NOMO-1 treated with DMSO at 0.1 percent for 48 hours (cell line): ENCODE results near the gene NEURL1.
A peak's percentile ranks its signal among the peaks of the same experiment; 100 is the strongest.

ENCODE experiments used
- DNase-seq: peaks from one replicate; lab custom pipeline; 2025; ENCODE audit not compliant: unreplicated experiment; lab: John Stamatoyannopoulos, UW

NEURL1 gene

DNA sequence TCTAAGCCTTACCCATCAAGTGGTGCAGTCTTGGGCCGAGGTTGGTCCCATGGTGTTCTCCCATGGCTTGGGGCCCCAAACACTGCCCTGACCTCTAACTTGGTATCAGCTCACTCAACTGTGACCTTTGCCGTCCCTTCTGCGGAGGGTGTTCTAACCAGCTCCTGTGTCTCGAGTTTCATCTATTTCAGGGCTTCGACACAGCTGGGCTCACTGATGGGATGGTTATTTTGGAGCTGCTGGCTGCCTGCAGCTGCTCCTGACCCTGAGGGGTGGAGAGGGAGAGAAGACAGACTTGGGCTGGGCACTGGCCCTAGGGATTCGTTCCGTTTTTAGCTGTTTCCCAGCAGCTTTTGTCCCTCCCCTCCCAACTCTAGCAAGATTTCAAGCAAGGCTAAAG is 86.9 kb downstream of the NEURL1 start:
- DNase-seq, result no peak

GRCh38 chr10:103581499-103581898 is 88.0 kb downstream of the NEURL1 start:
- DNase-seq, result no peak

DNA sequence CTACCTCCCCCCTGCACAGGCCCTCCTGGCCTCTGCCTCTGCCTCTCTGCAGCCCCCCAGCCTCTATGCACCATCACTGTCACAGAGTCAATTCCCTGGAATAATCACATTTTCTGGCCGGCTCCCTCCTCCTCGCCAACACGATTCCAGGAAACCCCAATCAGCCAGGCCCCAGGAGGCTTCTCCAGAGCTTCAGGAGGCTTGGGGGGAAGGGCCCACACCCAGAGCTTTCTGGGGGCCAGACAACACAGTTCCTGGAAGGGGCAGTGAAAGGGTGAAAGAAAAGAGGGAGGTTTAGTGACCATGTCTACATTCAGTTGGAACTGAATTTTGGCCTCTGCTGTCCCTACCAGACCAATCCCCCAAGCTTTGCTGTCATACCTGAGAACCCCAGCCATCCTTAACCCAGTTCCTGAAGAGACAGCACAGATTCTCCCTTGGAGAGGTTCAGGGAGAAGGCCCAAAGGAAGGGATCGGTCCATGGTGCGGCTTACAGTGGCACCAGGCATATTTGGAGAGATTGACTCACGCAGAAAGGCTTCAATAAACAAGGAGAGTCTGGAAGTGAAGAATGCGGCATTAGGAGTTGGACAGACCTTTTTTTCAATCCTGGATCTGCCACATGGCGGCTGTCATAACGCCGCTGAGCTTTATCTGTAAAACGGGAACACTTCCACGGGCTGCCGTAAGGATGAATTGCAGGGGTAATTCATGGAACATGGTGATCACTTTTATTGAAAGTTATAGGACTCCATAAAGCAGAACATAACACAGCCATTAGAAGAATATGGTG is 89.0 kb downstream of the NEURL1 start:
- DNase-seq, result no peak

DNA sequence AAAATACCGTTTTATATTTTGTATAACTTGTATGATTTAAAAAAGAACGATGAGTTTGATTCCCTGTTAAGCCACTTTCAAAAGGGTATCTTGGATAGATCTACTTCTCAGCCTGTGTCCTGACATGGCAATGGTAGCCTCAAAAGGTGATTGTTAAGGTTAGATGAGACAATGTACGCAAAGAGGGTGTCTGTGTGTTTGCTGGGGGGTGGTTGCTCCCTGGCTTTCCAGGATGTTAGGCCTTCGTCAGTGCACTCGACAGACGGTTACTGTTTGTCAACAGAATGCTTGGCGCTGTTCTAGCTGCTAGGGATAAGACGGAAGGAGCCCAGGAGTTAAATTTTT is 90.3 kb downstream of the NEURL1 start:
- DNase-seq, result no peak

DNA sequence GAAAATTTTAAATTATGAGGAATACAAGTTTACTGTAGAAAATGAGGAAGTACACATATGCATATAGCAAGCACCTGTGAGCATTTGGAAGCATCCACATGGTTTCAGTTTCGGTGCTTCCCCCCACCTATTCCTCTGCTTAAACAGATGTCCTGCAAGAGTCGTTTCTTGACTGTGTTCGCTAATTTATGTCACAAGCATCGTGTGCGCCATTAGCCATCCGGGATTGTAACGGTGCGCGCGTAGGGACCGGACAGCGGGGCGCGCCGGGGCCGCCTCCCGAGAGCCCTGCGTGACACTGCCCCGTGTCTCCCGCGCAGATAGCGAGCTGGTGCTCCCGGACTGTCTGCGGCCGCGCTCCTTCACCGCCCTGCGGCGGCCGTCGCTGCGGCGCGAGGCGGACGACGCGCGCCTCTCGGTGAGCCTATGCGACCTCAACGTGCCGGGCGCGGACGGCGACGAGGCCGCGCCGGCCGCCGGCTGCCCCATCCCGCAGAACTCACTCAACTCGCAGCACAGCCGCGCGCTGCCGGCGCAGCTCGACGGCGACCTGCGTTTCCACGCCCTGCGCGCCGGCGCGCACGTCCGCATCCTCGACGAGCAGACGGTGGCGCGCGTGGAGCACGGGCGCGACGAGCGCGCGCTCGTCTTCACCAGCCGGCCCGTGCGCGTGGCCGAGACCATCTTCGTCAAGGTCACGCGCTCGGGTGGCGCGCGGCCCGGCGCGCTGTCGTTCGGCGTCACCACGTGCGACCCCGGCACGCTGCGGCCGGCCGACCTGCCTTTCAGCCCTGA is 90.9 kb downstream of the NEURL1 start:
- DNase-seq, result no peak

- DNase-seq, result no peak
These were observed 91.5 kb downstream of the NEURL1 start for GRCh38 chr10:103585011-103585405.

DNA sequence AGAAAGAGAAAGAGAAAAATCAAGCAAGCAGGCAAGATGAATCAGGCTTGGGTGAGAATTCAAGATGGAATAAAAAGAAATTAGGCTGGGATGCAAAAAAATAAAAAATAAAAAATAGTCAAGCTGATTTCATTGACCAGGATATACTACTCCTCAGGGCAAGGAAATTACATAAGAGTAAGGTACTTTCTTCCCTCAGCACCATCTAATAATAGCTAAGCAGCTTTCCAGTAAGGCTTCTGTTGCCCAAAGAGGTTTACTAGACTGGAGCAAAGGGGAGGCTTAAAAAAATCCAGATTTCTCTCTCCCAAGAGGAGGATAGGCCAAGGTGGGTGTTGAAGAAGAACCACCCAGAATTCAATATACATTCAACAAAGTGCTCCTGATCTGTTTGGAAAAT is 93.6 kb downstream of the NEURL1 start:
- no peak for DNase-seq

DNA sequence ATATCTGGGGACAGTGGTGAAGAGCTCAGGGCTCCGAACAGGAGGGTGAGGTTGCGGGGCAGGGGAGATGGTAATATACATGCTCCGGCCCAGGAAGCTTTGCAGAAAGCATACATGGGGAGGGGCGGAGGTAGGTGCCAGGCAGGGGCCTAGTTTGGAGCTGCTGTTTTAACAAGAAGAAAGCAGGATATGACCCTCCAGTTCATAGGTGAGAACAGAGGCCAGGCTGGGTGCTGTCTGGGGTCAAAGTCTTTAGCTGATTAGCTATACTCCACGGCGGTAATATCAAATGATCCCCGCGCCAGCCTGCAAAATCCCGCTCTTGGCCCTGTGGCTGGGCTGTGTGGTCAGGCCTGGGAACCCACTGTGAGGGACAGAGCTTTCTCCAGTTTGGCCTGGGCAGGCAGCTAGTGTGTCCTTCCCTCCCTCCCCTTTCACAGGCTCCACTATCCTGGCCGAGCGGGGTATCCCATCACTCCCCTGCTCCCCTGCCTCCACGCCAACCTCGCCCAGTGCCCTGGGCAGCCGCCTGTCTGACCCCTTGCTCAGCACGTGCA is 95.6 kb downstream of the NEURL1 start:
- no peak for DNase-seq

- DNase-seq, result no peak
These were observed 96.6 kb downstream of the NEURL1 start for GRCh38 chr10:103590060-103590459.

DNA sequence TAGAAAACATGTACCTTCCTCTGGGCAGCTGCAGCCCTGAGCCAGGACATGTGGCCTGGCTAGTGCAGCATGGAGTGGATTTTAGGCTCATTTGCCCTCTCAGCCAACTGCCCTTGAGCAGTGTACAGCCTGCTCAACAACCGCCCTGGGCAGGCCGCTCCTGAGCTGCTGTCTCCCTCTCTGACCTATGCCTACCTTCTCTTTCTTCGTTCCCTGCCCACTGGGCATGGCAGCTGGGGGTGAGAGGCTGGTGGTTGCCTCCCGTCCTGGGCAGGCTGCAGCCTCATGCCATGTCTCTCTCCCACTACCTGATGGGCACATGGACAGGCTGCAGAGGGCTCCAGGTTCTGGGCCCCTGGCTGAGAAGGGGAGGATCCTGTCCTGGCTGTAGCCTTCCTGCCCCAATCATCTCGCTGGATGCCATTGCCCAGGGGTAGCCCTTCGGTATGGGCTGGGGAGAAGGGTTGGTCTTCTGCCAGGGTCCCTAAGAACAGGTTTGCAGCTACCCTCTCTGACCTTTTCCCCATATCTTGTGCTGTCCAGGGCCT is 97.3 kb downstream of the NEURL1 start:
- no peak for DNase-seq

- DNase-seq, result peak; percentile 42
These were observed 98.9 kb downstream of the NEURL1 start for GRCh38 chr10:103592186-103593021.

GRCh38 chr10:103593022-103593570 is 99.6 kb downstream of the NEURL1 start:
- DNase-seq, result no peak

DNA sequence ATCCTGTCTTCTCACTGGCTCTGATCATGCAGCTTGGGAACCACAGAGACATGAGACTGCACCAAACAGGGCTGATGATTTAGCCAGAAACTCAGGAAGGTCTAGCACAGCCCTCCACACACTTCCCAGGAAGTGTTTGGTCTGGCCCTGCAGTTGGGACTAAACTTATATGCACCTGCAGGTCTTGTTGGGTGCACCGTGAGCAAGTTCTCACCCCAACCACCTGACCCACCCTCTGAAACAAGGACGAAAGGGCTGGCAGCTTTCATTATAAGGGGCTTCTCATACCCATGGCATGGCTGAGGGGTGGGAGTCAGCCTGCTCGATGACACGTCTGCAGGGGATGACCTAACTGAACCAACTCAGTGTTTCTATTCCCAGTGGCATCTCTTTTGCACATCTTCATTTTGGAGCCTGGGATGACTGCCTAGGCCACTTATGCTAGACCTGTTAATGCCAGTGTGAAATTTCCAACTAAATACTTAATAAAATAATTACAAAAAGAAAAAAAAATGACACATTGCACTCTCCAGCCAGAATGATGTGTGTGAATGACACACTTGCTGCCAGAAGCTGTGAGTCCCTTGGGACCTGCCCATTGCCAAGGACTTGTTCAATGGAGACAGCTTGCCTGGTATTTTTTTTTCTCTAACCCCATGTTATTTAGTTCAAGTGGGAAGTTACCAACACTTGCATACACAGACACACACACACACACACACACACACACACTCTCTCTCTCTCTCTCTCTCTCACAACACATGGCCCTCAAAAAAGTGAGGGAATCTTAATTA is 102.6 kb downstream of the NEURL1 start:
- DNase-seq, result no peak

GRCh38 chr10:103597003-103597402 is 103.5 kb downstream of the NEURL1 start:
- no peak for DNase-seq

GRCh38 chr10:103598654-103599115 is 105.2 kb downstream of the NEURL1 start:
- no peak for DNase-seq

DNA sequence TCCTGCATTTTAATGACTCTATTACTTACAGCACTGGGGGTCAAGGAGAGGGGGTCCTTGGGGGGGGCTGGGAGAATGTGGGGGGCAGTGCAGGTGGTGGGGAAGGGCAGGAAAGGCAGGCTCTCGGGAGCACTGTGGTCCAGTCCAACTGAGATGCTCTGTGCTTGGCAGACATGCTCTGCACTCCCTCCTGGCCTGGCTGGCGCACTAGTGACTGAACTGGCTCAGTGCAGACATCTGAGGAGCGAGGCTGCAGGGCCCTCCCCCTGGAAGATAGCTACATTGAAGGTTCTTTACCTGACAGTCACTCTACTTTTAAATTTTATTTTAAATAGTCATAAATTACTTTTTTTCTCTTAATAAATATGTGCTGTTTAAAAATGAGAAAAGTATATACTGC is 105.7 kb downstream of the NEURL1 start:
- no peak for DNase-seq

GRCh38 chr10:103599907-103600306 is 106.4 kb downstream of the NEURL1 start:
- no peak for DNase-seq

DNA sequence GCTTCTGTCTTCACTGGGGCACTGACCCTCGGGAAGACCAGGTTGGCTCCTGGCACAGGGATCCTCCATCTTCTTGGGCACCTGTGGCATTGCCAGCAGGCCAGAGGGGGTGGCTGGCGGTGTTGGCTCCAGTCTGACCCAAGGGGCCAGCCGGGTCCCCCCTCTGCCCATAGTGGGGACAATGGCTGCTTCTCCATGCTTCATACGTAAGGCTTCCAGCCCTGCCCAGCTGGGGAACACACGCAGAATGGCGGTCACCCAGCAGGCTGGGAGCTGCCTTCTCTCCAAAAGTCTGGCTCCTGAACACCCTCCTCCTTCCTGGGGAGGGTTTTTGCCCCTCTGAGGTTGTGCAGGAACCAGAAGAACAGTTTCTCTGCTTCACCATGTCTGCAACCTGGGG is 106.8 kb downstream of the NEURL1 start:
- no peak for DNase-seq

DNA sequence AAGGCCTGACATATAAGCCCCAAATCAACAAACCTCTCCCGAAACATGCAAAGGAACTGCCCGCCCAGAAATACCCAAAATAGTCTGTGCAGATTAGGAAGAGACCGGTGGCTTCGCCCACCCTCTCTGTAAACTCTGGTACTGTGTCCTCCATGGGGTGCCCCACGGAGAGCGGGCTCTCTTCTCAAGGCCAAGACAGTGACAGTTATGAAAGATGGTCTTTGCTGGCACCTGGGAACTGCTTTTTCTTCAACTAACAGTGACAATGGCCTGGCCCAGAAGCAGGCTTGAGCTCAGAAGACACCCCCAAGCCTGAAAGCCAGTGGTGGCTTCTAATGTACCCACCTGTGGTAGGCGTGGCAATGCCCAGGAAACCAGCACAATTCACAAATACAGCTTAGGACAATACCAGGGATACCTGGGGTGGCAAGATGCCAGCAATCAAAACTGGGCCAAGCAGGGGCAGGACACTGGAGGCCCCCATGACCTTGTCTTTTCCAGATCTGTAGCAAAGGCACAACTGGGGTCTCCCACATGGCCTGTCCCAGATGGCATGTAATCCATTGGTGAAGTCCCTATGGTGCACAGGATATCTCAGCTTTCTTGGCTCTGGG is 107.6 kb downstream of the NEURL1 start:
- no peak for DNase-seq
